Spinal cord (tissue), 10 donors: ENCODE results near the gene FAM118A. TPM values are rescaled to one million over a fixed set of nuclear protein-coding genes. Genes with fewer than 3 reads are reported as not detected.

ENCODE experiments used
- DNase-seq, 6 donors: peaks; one replicate each; pipeline versions ENCODE4 v3.0.0 to v3.0.0-alpha.2; 2013 to 2015; ENCODE audit warnings: low spot score in 6 of 6, low read depth in 4 of 6
- H3K27ac ChIP-seq: one replicate; pipeline ENCODE4 v1.5.1; 2013; ENCODE audit warnings: low read depth, low read length, control low read depth
- H3K27me3 ChIP-seq: one replicate; pipeline ENCODE4 v1.6.1; 2013; ENCODE audit warnings: low read length; ENCODE audit not compliant: control insufficient read depth, insufficient read depth
- H3K36me3 ChIP-seq: one replicate; pipeline ENCODE4 v1.6.1; 2013; ENCODE audit warnings: low read length; ENCODE audit not compliant: control insufficient read depth, insufficient read depth
- H3K4me1 ChIP-seq: one replicate; pipeline ENCODE4 v1.6.1; 2013; ENCODE audit warnings: low read length; ENCODE audit not compliant: control insufficient read depth, insufficient read depth
- H3K4me3 ChIP-seq: one replicate; pipeline ENCODE4 v1.5.1; 2013; ENCODE audit warnings: low read depth, low read length, control low read depth
- H3K9me3 ChIP-seq: one replicate; pipeline ENCODE4 v1.6.1; 2013; ENCODE audit warnings: low read length; ENCODE audit not compliant: control insufficient read depth, insufficient read depth
- WGBS: methylation state at CpG from one replicate; pipeline ENCODE4 v1.1.5; 2013; ENCODE audit warnings: missing lambda C conversion rate; ENCODE audit not compliant: insufficient coverage; 5-methylcytosine and 5-hydroxymethylcytosine counted together
- polyA plus RNA-seq, 2 donors: library from polyadenylated mRNA; unstranded; fragments of 120-200 nt; gene quantifications; one replicate each; pipeline ENCODE4 v1.2.1, GENCODE V29; 2013; ENCODE audit not compliant: insufficient read length in 2 of 2
- total RNA-seq, 2 donors: library from RNA; depleted of rRNA in 1 of 2; stranded (reverse); fragments of 120-200 nt in 1 of 2; fragments of >200 nt in 1 of 2; gene quantifications; one replicate each; pipeline versions ENCODE4 v1.2.3 to v1.2.4, GENCODE V29; 2013 to 2014
- donor health status: healthy.

FAM118A gene
- total and polyA plus RNA-seq, 4 donors = 20.5 to 56.6 (median 35.4) TPM

DNA sequence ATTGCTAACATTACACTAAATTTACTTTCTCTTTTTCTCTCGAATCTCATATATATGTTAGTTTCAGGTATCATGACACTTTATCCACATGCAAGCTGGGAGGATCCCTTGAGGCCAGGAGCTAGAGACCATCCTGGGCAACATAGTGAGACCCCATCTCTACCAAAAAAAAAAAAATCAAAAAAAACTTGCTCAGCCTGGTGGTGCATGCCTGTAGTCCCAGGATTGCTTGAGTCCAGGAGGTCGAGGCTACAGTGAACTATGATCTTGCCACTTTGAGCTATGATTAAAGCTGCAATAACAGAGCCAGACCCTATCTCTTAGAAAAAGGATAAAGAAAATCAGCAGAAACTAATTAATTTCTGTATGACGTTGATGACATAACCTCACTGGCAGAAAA is 28.7 kb upstream of the FAM118A start:
- Histone ChIP-seq H3K27ac (no peak overlapping the region), H3K27me3 (peaks cover 8% of the 10 kb centered on the region), H3K9me3 (no peaks in the 10 kb centered on the region), H3K4me3 (no peak overlapping the region), H3K4me1 (peaks cover 25% of the 10 kb centered on the region), H3K36me3 (no peaks in the 10 kb centered on the region)
- DNase-seq = no peak
- 100% methylated on average over 1 of the region's 3 CpGs for WGBS

DNA sequence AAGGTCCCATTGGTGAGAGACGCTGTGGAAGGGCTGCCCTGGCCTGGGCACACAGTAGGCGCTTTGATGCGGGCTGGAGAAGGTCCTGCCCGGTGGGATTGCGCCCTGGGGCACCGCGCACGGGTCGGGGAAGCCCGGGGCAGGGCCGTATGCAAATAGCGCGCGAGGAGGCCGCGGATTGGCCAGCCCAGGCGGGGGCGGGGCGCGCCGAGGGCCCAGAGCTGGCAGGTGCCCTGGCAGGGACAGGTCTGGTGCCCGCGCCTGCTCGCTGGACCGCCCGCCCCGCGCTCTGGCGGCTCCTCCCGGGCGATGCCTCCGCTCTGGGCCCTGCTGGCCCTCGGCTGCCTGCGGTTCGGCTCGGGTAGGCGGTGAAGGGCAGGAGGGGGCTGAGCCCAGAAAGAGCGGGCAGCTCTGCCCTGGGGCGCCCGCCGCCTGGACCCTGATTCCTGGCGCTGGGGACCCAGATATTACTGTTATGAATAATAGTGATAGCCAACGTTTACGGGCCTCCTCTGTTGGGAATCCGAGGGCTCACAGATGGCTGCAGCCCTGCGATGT is 24.9 kb upstream of the FAM118A start, which contains the start of gene UPK3A:
UPK3A (plus strand) TSS at position 245 of the 558 bp plus-strand sequence; CDS start at position 310, 65 bp downstream.
- peaks cover 15% of the 10 kb centered on the region for H3K4me1 ChIP-seq
- no peaks in the 10 kb centered on the region for H3K9me3 ChIP-seq
- peak within 1 kb of the TSS; percentile 32 for H3K4me3 ChIP-seq
- WGBS = 2% methylated on average over 46 of the region's 46 CpGs
- no peaks in the 10 kb centered on the region for H3K36me3 ChIP-seq
- DNase-seq = peak in 2 of 6 donors; percentile 52 to 53
- no peak within 1 kb of the TSS for H3K27ac ChIP-seq
- H3K27me3 ChIP-seq = peaks cover 10% of the 10 kb centered on the region

DNA sequence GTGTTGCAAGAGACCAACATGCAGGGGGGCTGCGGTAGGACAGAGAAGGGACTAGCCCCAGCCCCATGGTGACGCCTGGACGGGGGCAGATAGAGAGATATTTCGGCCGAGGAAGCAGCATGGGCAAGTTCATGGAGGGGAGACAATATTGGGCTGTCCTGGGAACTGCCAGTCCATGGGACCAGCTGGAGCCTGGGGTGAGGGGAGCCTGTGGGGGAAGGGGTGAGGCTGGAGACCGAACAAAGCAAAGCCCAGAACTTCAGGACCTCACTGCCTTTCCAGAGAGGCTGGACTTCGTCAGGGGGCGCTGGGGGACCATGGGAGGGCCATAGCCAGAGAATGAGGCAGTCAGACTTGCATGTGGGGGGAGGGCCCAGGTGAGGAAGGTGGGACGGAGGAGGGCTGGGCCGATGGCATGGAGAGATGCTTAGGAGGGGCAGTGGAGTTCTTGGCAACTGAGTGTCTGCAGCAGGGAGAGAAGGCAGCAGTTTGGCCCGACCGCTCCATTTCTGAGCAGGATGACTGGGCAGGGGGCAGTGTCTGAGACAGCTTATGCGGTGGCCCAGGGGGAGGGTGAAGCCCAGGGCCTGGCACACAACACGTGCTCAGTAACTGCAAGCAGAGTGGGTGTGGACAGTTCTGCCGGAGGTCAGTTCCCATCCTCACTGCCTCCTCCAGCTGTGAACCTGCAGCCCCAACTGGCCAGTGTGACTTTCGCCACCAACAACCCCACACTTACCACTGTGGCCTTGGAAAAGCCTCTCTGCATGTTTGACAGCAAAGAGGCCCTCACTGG is 24.3 kb upstream of the FAM118A start:
- Histone ChIP-seq H3K36me3 (no peaks in the 10 kb centered on the region), H3K27ac (no peak overlapping the region), H3K27me3 (peaks cover 10% of the 10 kb centered on the region), H3K4me3 (peak overlapping the region; percentile 32), H3K4me1 (peaks cover 15% of the 10 kb centered on the region), H3K9me3 (no peaks in the 10 kb centered on the region)
- peak in 1 of 6 donors; percentile 40 for DNase-seq
- WGBS = 29% methylated on average over 15 of the region's 16 CpGs

DNA sequence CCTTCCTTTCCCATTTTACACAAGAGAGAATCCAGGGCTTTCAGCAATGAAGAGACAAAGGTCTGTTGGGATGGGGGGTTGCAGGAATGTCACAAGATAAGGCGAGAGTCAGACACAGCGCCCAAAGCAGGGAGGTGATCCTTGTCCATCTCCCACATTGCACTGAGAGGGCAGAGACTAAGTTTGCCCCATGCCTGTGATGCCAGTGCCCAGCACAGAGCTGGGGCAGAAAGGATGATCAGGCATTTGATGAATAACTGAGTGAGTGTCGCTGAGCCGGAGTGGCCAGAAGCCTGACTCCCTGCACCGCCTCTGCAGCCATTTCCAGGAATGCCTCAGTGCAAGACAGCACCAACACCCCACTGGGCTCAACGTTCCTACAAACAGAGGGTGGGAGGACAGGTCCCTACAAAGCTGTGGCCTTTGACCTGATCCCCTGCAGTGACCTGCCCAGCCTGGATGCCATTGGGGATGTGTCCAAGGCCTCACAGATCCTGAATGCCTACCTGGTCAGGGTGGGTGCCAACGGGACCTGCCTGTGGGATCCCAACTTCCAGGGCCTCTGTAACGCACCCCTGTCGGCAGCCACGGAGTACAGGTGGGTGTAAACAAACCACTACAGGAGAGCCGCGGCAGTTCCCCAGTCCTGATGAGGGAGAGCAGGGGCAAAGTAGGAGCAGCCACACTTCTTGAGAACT is 22.7 kb upstream of the FAM118A start:
- Histone ChIP-seq H3K27ac (no peak overlapping the region), H3K4me1 (peaks cover 15% of the 10 kb centered on the region), H3K27me3 (peaks cover 10% of the 10 kb centered on the region), H3K9me3 (no peaks in the 10 kb centered on the region), H3K36me3 (no peaks in the 10 kb centered on the region), H3K4me3 (no peak overlapping the region)
- 84% methylated on average over 10 of the region's 12 CpGs for WGBS
- no peak for DNase-seq

DNA sequence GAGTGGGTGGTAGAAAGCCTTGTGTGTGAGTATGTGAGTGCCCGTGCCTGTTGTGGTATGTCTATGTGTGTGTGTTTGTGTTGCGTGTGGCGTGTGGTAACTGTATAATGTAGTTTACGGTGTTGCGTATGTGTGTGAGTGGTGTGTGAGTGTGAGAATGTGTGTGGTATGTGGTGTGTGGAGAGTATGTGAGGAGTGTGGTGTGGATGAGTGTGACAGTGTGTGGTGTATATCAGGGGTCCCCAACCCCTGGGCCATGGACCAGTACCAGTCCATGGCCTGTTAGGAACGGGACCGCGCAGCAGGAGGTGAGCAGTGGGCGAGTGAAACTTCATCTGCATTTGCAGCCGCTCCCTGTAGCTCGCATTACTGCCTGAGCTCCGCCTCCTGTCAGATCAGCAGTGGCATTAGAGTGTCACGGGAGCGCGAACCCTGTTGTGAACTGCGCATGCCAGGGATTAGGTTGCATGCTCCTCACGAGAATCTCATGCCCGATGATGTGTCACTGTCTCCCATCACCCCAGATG is 19.3 kb upstream of the FAM118A start:
- Histone ChIP-seq H3K4me3 (no peak overlapping the region), H3K9me3 (no peaks in the 10 kb centered on the region), H3K27ac (no peak overlapping the region), H3K4me1 (peaks cover 3% of the 10 kb centered on the region), H3K36me3 (no peaks in the 10 kb centered on the region), H3K27me3 (peaks cover 2% of the 10 kb centered on the region)
- DNase-seq = peak in 2 of 6 donors; percentile 61 to 76
- 35% methylated on average over 17 of the region's 18 CpGs for WGBS

DNA sequence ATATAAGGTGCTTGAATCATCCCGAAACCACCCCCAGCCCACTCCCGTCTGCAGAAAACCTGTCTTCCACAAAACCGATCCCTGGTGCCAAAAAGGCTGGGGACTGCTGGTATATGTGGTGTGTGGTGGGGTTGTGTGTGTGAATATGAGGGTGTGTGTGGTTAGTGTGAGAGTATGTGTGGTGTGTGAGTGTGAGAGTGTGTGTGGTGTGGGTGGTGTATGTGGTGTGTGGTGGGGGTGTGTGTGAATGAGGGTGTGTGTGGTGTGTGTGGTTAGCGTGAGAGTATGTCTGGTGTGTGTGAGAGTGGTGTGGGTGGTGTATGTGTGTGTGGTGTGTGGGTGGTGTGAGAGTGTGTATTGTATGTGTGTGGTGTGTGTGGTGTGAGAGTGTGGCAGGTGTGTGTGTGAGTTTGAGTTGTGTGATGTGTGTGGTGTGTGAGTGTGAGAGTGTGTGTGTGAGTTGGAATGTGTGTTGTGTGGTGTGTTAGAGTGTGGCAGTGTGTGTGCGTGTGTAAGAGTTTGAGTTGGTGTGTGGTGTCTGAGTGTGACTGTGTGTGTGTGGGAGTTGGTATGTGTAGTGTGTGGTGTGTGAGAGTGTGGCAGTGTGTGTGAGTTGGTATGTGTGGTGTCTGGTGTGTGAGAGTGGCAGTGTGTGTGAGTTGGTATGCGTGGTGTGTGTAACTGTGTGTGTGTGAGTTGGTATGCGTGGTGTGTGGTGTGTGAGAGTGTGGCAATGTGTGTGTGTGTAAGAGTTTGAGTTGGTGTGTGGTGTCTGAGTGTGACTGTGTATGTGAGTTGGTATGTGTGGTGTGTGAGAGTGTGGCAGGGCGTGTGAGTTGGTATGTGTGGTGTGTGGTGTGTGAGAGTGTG is 18.4 kb upstream of the FAM118A start:
- H3K27ac ChIP-seq = no peak overlapping the region
- H3K36me3 ChIP-seq = no peaks in the 10 kb centered on the region
- no peak overlapping the region for H3K4me3 ChIP-seq
- no peaks in the 10 kb centered on the region for H3K4me1 ChIP-seq
- peaks cover 2% of the 10 kb centered on the region for H3K27me3 ChIP-seq
- no peaks in the 10 kb centered on the region for H3K9me3 ChIP-seq
- DNase-seq = no peak
- 94% methylated on average over 5 of the region's 8 CpGs for WGBS

DNA sequence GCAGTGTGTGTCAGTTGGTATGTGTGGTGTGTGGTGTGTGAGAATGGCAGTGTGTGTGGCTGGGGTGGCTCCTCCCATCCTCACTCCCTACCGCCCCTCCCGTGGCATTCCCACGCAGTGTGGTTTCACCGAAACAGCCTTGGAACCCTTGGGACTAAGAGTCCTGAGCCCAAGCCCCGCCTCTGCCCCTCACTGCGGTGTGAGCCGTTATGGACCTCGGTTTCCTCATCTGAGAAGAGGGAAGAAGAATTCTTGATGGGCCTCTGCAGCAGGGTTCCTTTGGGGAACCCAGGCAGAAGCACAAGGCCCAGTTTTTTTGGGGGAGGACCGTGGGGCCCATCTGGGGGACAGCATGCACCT is 17.8 kb upstream of the FAM118A start:
- Histone ChIP-seq H3K27me3 (peaks cover 2% of the 10 kb centered on the region), H3K4me1 (no peaks in the 10 kb centered on the region), H3K27ac (no peak overlapping the region), H3K36me3 (no peaks in the 10 kb centered on the region), H3K4me3 (no peak overlapping the region), H3K9me3 (no peaks in the 10 kb centered on the region)
- DNase-seq = no peak
- 88% methylated on average over 5 of the region's 9 CpGs for WGBS

DNA sequence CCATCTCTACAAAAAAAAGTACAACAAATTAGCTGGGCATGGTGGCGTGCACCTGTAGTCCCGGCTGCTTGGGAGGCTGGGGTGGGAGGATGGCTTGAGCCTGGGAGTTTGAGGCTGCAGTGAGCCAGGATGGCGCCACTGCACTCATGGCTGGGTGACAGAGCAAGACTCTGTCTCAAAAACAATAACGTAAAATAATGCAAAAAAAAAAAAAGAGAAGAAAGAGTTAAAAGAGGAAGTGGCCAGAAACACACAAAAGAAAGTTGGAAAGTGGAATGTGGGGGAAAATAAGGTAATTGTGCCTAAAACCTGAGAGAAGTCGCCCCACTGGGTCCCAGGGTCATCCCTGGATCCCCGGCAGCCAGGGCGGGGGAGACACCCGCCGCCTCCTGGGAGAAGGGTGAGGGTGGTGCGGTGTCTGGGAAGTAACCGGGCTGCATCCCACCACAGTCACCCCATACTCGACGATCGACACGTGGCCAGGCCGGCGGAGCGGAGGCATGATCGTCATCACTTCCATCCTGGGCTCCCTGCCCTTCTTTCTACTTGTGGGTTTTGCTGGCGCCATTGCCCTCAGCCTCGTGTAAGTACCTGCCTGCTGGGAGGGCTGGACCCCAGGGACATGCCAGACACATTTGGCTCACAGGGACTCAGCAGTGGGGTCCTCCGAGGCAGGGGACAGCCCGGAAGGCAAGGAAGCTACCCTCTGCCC is 16.8 kb upstream of the FAM118A start:
- Histone ChIP-seq H3K9me3 (no peaks in the 10 kb centered on the region), H3K27ac (no peak overlapping the region), H3K4me1 (no peaks in the 10 kb centered on the region), H3K36me3 (no peaks in the 10 kb centered on the region), H3K4me3 (no peak overlapping the region), H3K27me3 (no peaks in the 10 kb centered on the region)
- DNase-seq = no peak
- 61% methylated on average over 17 of the region's 23 CpGs for WGBS
